Stimulated activated CD4-positive, alpha-beta T cell treated with anti-CD3 and anti-CD28 coated beads, Interleukin-1b, Interleukin-23, amount 100 ng/mL, for 48 hours (primary cell): ENCODE data around the gene PODN.

ENCODE experiments used
- DNase-seq: peaks from one replicate; pipeline ENCODE4 v3.0.0-alpha.2; 2020

Gene PODN

GRCh38 chr1:53091841-53092645 is 30.0 kb downstream of the PODN start:
- no peak for DNase-seq

- no peak for DNase-seq
Measured at GRCh38 chr1:53092659-53093450, 30.8 kb downstream of the PODN start.

- no peak for DNase-seq
Measured at GRCh38 chr1:53093451-53093754, 31.4 kb downstream of the PODN start.

GRCh38 chr1:53093778-53094532 is 31.9 kb downstream of the PODN start:
- no peak for DNase-seq

GRCh38 chr1:53094533-53094919 is 32.5 kb downstream of the PODN start:
- DNase-seq: no peak

GRCh38 chr1:53104289-53104913 is 42.4 kb downstream of the PODN start:
- DNase-seq: no peak

- no peak for DNase-seq
Measured at GRCh38 chr1:53107090-53107489, 45.1 kb downstream of the PODN start.

GRCh38 chr1:53107570-53108322 is 45.7 kb downstream of the PODN start:
- DNase-seq: no peak

- DNase-seq: no peak
Measured at GRCh38 chr1:53108646-53109580, 46.9 kb downstream of the PODN start.

- DNase-seq: peak; percentile 64
Measured at GRCh38 chr1:53110370-53111072, 48.5 kb downstream of the PODN start.

- DNase-seq: no peak
Measured at GRCh38 chr1:53111073-53111556, 49.1 kb downstream of the PODN start.

GRCh38 chr1:53111693-53112092 is 49.7 kb downstream of the PODN start:
- DNase-seq: no peak

GRCh38 chr1:53112271-53112774 is 50.3 kb downstream of the PODN start:
- no peak for DNase-seq

- DNase-seq: no peak
Measured at GRCh38 chr1:53112861-53113260, 50.8 kb downstream of the PODN start.

- no peak for DNase-seq
Measured at GRCh38 chr1:53114090-53114489, 52.1 kb downstream of the PODN start.

- DNase-seq: no peak
Measured at GRCh38 chr1:53114581-53115400, 52.8 kb downstream of the PODN start.

GRCh38 chr1:53115403-53116306 is 53.6 kb downstream of the PODN start:
- no peak for DNase-seq

- DNase-seq: no peak
Measured at GRCh38 chr1:53116307-53116810, 54.3 kb downstream of the PODN start.
